Activated naive CD4-positive, alpha-beta T cell treated with anti-CD3 and anti-CD28 coated beads, Interleukin-2, amount 50 U/mL, for 16 hours (primary cell): ENCODE measurements around the gene NTN1.
"Not testable (repeated sequence)": the region's sequence is repeated elsewhere in the genome, so short reads cannot be mapped to it uniquely, and the experiment has no call there.

Experiments used
- DNase-seq: peaks from one replicate; pipeline ENCODE4 v3.0.0-alpha.2; 2020

NTN1 gene

DNA sequence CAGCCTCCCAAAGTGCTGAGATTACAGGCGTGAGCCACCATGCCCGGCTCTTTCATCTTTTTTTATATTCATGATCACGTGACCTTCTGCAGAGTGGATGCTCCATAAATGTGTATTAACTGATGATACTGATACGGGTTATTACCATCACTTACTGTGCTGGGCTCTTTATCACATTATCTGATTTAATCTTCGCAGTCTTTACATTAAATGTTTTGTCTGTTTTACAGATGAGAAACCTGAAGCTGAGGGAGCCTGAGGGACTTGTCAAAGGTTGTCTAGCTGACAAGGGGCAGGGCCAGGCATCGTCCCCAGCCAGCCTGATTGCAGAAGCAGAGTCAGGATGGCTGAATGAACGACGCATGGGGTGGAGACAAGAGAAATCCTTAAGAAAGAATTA is 104.4 kb downstream of the NTN1 start:
- DNase-seq, result no peak

DNA sequence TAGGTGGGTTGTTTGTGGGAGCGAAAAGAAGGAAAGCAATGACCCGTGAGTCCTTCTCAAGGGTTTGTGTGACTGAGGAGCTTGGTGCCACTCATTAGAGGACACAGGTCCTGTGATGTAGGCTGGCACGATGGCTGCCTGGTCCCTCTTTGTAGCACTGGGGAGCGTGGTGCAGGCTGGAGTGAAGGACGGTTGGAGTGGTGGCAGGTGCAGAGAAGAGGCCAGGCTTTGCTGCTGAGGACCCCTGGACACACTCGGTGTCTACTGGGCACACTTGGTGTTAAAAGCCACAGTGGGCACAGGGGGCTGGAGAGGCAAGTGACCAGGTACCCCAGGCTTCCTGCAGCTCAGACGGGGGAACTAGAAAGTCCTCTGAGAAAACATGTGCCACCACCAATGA is 106.0 kb downstream of the NTN1 start:
- DNase-seq, result no peak

DNA sequence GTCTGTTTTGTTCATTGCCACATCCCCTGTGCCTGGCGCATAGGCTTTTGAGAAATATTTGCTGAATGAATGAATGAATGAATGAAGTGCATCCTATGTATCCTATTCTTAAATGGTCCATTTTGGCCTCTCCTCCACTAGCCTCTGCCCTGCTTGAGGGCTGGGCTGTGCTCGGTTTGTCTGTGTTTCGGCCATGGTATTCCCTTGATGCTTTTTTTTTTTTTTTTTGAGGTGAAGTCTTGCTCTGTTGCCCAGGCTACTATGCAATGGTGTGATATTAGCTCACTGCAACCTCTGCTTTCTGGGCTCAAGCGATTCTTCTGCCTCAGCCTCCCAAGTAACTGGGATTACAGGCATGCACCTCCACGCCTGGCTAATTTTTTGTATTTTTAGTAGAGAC is 110.1 kb downstream of the NTN1 start:
- DNase-seq, result no peak

DNA sequence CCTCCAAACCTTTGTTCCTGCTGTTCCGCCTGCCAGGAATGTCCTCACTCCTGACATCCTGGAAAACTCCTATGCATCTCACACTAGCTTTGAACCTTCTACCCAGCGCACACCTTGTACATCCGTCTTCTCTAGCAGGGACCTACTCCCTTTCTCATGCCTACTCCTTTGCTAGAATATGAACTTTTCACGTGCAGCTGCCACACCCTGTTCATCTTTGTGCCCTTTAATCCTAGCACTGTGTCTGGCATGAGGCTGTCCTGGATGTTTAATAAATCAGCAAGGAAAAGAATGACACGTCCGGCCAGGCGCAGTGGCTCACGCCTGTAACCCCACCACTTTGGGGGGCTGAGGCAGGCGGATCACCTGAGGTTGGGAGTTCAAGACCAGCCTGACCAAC is 111.0 kb downstream of the NTN1 start:
- no peak for DNase-seq

DNA sequence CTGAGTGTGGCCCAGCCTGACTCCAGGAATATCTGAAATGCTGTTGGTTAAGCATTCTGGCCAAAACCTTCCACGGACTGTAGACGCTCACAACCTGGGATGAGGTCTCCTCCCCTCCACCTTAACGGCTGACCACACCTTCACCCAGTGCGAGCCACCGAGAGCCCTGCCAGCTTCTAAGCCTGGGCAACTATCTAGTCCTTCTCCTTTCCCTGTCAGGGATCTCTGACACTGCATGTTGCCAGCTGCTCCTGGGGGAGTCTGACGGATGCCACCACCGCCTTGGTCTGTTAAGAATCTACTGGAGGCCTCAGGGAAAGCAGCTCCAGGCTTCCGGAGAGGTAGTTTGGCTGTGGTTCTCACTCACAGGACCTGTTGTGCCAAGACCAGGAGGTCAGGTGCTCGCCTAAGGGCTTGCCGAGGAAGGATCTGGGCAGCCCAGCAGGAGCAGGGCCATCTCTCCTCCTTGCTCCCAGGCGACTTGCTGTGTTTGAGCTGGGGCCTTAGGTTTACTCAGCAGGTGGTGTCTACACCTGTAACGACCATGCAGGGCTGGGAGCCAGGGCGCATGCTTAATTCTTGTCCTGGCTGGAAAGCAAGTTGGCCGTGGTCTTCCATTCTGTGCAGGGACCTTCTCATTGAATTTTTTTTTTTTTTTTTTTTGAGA is 111.8 kb downstream of the NTN1 start:
- no peak for DNase-seq

DNA sequence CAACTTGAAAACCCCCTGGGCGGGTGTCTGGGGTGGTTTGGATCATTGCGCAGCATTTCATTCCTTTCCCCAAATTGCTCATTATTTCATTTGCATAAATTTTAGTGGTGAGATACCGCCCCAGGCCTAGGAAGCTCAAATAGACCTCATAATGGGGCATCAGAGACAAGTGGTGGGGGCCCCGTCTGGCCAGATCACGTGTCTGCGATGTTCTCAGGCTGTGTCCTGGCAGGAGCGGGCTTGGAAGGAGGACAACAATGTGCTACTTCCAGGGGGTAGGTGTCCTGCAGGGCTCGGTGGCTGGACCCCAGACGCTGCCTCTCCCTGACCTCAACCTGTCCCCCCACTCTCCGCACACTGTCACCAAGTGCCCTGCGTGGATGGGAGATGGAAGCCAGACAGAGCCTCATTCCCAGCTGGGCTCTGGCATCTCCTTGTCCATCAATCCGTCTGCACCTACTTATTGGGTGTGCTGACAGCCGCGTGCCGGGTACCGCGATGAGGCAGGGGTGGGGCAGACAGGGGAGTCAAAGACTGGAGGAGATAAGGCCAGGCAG is 116.9 kb downstream of the NTN1 start:
- DNase-seq, result no peak

DNA sequence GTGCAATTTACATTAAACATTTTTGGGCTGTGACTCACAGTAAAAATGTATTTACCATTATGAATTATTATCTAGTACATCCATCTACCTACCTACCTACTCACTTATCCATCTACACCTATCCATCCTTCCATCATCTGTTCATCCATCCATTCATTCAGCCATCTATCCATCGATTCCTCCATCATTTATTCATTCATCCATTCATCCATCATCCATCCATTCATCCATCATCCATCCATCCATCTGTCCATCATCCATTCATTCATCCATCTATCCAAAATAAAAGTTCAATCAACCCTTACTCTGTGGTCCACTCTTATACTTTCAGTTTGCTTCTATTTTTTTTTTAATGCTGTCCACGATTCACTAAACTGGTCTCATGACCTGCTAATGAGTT is 118.4 kb downstream of the NTN1 start:
- no peak for DNase-seq

DNA sequence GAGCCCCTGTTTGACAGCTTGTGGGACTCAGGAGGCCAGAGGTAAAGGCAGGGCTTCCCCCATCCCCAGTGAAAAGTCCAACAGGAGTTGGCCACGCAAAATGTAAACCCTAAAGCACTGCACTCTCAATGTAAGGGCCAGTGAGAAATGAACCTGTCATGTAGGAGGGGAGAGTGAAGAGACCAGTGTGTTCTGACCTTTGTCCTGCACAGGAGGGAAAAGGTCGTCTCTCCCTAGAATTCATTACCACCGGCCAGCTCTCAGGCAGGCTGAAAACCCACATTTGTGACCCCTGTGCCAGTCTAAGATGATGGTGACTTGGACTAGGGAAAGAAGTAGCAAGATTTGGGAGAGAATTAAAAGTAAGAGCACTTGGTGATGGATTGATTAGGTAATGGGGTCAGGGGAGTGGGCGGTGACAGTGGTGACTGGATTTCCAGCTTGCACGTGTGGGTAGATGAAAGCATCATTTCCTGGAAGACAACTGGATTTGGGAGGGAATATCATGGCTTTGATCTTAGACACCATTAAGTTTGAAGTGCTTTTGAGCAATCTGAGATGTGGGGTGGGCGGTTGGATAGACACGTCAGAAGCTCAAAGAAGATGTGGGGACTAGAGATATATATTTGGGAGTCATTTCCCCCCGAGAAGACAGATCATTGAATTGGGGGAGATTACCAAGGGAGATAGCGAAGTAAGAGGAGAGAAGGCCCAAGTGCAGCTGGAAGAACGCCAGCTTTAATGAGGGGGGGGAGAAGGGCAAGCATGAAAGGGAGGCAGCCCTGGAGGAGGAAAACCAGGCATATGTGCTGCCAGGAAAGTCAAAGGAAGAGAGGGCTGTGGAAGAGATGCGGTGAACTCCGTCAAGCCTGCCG is 119.5 kb downstream of the NTN1 start:
- no peak for DNase-seq

DNA sequence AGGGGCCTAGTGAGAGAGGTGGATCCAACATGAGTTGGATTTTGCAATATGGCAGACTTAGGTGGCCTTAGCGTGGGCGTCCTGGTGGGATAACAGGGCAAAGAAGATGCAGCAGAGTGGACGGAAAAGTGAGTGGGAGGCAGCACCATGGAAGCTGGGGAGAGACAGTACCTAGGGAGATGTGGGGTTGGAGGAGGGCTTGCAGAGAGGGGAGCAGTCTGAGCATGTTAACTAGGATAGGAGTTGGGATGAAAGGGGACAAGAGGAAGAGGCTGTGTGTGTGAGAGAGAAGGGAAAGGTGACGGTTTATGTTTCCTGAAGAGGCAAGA is 120.1 kb downstream of the NTN1 start:
- DNase-seq, result no peak

DNA sequence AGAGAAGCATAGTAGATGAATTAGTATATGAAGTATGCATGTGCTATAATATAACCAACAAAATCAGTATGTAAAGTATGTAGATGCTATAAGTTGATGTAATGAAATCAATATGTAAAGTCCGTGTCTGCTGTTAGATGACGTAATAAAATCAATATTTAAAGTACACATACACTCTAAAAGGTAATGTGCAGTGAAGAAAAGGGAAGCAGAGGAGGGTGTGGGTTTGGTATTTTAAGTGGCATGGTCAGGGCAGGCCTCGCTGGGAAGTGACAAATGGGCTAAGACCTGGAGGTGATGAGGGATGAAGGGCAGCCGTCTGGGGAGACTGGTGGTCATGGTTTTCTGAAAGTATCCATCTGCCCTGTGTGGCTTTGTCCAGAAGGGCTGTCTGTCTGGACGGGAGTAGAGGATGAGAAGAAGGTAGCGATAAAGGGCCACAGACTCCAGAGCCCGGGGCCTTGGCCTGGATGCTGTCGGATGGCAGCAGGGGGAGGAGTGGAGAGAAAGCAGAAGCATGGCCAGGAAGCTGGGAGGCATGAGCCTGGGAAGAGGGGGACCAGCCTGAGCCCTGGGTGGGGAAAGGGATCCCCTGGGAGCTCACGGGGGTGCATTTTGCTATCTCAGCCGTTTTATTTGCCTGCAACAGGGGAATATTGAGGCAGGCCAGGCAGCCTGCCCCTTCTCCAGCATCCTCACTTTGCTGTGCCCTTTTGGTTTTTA is 121.6 kb downstream of the NTN1 start:
- DNase-seq, result no peak

DNA sequence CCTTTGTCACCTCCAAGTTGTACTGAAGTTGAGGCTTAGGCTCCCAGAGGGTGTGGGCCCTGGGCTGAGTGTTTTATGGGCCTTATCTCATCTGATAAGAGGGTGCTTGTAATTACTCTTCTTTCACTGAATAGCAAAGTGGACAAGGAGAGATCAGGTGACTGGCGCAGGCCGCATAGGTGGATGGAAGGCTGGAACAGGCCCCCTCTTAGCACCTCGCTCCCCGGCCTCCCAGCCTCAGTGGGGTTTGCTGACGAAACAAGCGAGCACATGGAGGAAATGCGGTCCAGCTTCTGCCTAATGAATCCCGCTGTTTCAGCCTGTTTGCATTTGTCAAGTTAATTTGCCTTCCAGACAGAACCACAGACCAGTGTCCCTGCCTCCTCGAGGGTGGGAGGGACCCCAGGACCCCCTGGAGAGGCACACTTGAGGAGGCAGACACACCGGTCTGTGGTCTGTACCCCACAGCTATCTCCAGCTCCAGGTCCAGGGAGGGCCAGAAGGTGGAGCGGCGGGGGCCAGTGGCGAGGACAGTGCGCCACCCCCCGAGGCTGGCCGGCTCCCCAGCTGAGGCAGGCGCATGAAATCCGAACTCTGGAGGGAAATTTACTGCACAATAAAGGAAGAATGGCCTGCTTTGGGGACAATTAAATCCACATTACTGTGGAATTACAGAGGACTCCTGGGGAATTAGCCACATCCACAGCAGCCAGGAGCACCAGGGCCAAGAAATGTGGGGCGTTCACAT is 123.4 kb downstream of the NTN1 start:
- no peak for DNase-seq

DNA sequence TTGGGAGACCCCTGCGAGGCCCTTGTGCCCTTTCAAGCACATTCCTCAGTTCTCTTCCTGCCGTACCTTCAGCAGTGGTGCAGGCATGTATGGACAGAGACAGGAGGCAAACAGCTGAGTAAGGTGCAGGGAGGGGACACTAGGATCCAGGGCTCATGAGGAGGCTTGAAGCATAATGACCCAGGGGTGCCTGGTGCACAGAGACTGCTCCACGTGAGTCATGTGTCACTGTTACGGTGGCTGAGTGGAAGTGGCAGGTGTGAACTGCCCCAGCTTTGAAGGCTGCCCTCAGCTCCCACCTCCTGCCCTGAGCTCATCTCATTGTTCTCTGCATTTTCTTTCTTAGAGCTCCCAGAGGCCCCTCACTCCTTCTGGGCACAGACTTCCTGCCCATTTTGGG is 124.8 kb downstream of the NTN1 start:
- no peak for DNase-seq

DNA sequence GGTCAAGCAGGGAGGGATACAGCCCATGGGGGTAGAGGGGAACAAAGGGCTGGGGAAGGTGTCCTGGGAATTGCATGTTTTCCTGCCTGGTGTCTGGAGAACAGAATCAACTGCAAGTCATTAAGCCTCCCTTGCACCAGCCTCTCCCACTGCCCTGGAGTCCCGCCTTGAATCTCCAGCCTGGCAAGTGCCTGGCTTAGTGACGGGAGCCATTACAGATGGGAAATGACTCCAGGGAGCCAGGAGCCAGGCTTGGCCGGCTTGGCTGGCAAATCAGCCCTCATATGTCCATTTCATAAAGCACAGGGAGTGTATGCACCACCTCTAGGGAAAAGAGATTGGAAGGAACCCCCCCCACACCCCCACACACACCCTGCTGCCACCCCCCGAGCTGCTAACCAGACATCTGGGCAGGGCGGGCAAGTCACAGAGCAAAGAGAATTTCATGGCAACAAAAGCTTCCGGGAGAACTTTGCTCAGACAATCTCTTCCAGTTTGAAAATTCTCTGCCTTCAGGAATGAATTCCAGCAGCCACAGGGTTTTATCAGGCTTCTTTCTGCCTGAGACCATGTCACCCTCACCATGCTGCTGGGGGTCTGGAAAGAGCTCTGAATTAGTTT is 127.7 kb downstream of the NTN1 start:
- DNase-seq, result no peak

DNA sequence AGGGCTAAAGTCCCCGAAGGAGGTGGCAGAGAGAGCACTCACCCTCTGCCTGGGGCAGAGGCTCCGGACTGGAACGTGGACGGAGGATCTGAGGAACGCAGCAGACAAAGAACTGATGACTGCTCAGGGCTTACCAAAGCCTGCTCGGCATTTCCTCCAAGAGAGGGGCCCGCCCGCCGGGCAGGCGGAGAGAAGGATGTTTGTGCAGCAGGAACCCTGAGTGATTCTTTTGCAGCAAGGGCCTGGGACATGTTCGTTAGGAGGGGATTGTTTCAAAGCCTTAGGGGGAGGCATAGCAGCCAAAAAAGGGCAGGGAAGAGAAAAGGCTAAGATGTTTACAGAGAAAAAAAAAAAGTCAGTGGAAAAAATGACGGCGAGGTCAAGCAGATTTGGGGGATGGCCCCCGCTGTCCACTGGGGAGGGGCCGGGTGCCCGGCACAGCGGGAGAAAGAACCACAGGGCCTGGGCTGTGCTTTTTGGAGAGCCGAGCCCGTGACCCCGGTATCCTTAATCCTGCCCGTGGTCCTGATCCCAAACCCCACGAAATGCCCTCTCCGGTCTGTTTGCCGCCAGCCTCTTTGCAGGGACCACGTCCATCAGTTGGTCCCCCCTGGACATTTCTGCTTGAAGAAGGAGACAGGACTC is 129.3 kb downstream of the NTN1 start:
- no peak for DNase-seq

DNA sequence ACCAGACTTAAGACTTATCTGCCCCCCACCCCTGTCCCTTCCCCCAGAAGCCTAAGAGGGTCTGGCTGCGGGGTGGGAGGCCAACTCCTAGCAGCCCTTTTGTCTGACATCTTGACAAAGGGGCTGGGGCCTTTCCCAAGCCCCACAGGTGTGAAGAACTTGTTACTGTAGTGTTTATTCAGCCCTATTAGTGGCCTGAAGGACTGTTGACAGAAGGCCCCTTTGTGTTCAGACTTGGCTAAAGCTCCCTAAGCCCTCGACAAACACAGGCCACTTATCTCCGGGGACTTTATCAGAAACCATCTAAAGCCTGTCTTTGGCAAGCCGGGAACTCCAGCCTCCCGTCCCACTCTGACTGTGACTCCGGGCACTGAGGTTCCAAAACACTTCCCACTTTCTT is 129.8 kb downstream of the NTN1 start:
- no peak for DNase-seq

DNA sequence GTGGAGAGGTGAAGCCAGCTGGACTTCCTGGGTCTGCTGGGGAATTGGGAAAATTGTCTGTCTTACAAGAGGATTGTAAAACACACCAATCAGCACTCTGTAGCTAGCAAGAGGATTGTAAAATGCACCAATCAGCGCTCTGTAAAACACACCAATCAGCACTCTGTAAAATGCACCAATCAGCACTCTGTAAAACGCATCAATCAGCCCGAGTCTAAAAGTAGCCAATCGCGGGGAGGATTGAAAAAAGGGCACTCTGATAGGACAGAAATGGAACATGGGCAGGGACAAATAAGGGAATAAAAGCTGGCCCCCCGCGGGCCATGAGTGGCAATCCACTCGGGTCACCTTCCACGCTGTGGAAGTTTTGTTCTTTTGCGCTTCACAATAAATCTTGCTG is 130.4 kb downstream of the NTN1 start:
- not testable (repeated sequence) for DNase-seq

DNA sequence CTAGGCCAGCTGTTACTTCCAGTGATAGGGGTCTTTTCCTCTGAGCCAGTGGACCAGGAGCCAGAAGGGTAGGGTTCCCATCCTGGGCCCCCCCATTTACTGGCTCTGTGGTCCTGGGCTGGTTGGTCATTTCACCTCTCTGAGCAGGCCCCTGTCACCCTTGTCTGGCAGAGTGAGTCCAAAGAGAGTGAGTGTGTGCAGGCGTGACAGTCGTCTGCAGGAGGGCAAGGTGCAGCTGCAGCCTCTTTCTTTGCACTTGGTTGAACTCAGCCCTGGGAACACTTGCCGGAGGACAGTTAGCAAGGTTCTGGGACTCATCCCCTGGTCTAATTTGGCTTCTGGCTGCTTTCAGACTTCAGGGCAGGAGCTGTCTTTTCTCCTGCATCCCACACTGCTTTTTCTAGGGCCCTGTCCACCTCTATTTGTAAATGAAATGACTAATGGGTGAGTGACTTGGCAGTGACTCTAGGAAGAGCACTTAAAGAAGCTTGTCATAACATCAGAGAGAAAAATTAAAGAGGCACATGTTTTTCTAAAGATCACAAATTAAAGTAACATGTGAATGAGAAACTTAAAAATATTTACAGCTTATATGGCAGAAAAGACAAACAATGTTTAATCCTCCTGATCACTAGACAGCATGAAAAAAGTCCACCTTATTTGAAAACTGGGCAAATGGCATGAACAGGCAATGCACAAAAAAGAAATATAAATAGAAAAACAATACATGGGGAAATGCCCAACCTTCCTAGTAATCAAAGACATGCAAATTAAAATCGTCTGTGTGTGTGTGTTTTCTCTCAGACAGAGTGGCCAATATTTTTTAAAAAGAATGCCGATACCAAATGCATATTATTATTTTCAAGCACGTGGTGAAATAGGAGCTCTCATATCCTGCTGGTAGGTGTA is 137.5 kb downstream of the NTN1 start:
- DNase-seq, result no peak

DNA sequence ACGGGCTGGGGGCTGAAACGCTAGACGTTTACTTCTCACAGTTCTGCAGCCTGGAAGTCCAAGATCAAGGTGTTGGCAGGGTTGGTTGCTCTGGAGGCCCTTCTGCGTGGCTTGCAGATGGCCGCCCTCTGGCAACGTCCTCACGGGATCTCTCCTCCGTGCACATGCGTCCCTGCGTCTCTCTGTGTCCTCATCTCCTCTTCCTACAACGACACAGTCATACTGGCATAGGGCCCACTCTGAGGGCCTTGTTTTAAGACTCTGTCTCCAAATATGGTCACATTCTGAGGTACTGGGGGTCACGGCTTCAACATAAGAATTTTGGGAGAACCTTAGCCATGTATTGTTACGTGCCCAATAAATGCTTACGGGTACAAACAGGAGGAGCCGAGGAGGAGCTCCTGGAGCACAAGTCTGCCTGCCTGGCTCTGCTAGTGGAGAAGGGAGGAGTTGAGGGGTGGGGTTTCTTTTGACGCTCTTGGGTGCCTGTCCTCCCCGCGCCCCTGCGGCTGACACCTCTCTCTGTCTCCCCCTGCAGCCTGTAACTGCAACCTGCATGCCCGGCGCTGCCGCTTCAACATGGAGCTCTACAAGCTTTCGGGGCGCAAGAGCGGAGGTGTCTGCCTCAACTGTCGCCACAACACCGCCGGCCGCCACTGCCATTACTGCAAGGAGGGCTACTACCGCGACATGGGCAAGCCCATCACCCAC is 141.1 kb downstream of the NTN1 start:
- no peak for DNase-seq

DNA sequence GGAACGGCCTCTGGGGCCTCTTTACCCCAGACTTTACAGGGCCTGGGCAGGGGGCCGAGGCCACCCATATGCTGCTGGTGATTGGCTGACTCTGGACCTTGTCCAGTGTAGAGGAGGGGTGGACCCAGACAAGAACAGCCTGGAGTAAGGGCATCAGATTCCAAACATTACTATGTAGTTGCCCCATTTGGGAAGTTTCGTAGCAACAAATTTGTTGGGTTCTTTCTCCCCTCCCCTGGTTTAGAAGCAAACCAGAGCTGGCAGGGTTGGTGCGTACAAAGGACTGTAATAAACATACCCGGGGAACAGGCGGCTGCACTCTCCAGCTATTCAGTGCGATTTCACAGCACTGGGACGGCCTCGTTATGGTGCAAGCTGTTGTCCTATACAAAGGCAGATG is 145.5 kb downstream of the NTN1 start:
- no peak for DNase-seq

DNA sequence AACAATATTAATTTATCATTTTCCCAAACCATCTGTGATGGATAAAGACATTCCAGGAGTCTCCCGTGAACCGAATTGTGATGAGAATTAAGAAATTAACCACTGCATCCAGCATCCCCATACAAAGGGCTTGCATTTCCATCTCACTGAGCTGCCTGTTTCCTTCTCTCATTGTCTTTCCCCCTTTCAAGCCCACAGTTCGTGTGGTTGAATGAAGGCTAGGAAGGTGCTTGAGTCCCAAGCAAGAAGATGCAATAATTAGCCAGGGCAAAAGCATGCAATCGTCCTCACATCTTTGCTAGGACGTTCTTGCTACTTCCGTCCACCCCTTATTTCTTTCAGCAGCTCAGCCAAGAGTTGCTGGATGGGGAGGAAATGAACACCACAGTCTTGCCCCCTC is 146.1 kb downstream of the NTN1 start:
- no peak for DNase-seq
